NCI-H1417 (cell line): ENCODE data around the gene SLC39A1.

Experiments
- DNase-seq, 3 experiments: peaks; one replicate each; lab custom pipeline; 2025; lab: John Stamatoyannopoulos, UW

SLC39A1 gene

GRCh38 chr1:153977250-153978240 is 14.2 kb upstream of the SLC39A1 start, which contains the start of gene JTB:
Gene JTB (minus strand): TSS chr1:153977674. CDS start chr1:153977252, 422 bp downstream.
- peak; percentile 91 to 97 (median 92) for DNase-seq

- DNase-seq = peak in 1 of 3 experiments; percentile 54
Measured at GRCh38 chr1:153976819-153977249, 13.5 kb upstream of the SLC39A1 start.

- no peak for DNase-seq
Measured at GRCh38 chr1:153973525-153973924, 10.2 kb upstream of the SLC39A1 start.

- no peak for DNase-seq
Measured at GRCh38 chr1:153973071-153973470, 9.7 kb upstream of the SLC39A1 start.

GRCh38 chr1:153970346-153970745 is 7.0 kb upstream of the SLC39A1 start:
- no peak for DNase-seq

GRCh38 chr1:153968972-153969371 is 5.6 kb upstream of the SLC39A1 start:
- no peak for DNase-seq

- peak in 2 of 3 experiments; percentile 44 to 60 for DNase-seq
Measured at GRCh38 chr1:153968408-153968807, 5.1 kb upstream of the SLC39A1 start.

- peak in 1 of 3 experiments; percentile 89 for DNase-seq
Measured at GRCh38 chr1:153968000-153968363, 4.6 kb upstream of the SLC39A1 start.

- DNase-seq = peak; percentile 96 to 100 (median 99)
Measured at GRCh38 chr1:153967107-153967999, 4.0 kb upstream of the SLC39A1 start, which contains the start of gene CREB3L4. Gene CREB3L4 (plus strand): TSS chr1:153967902. CDS start chr1:153968526, 624 bp downstream.

GRCh38 chr1:153963850-153964331 is 554 bp upstream of the SLC39A1 start:
- no peak for DNase-seq

- no peak for DNase-seq
Measured at GRCh38 chr1:153962088-153963029, 978 bp downstream of the SLC39A1 start.

GRCh38 chr1:153961421-153961820 is 1.9 kb downstream of the SLC39A1 start:
- DNase-seq = no peak

GRCh38 chr1:153960206-153960605 is 3.1 kb downstream of the SLC39A1 start:
- no peak for DNase-seq

- no peak for DNase-seq
Measured at GRCh38 chr1:153959454-153959853, 3.9 kb downstream of the SLC39A1 start.

GRCh38 chr1:153958961-153959260 is 4.4 kb downstream of the SLC39A1 start:
- no peak for DNase-seq

GRCh38 chr1:153958111-153958960 is 5.0 kb downstream of the SLC39A1 start, which contains the start of gene CRTC2:
Gene CRTC2 (minus strand): TSS chr1:153958612. CDS start chr1:153958497, 115 bp downstream.
- peak; percentile 97 to 100 (median 99) for DNase-seq

GRCh38 chr1:153957744-153958110 is 5.6 kb downstream of the SLC39A1 start:
- no peak for DNase-seq

GRCh38 chr1:153956997-153957715 is 6.2 kb downstream of the SLC39A1 start:
- DNase-seq = no peak

- no peak for DNase-seq
Measured at GRCh38 chr1:153954826-153955225, 8.5 kb downstream of the SLC39A1 start.
